HG03280 (cell line): ENCODE measurements around the gene IFT43.
A peak's percentile ranks its signal among the peaks of the same experiment; 100 is the strongest.

Experiments used
- ATAC-seq: cut with Tn5 transposase; IDR thresholded peaks from one replicate; pipeline ENCODE4 v1.9.1; 2021; ENCODE audit warnings: mild to moderate bottlenecking, moderate library complexity; ENCODE audit not compliant: unreplicated experiment

Gene IFT43

GRCh38 chr14:75979648-75980565 lies 5.7 kb upstream of the IFT43 start:
- ATAC-seq: no peak

- no peak for ATAC-seq
These were observed 4.7 kb upstream of the IFT43 start for GRCh38 chr14:75980856-75981255.

GRCh38 chr14:75981426-75982265 lies 3.9 kb upstream of the IFT43 start, which contains the start of gene TGFB3:
TGFB3 (minus strand) TSS chr14:75981995; CDS start chr14:75980893, 1,102 bp downstream.
- ATAC-seq: peak; percentile 39

- peak; percentile 50 for ATAC-seq
These were observed 3.1 kb upstream of the IFT43 start for GRCh38 chr14:75982266-75983018.

- ATAC-seq: peak; percentile 2
These were observed 2.6 kb upstream of the IFT43 start for GRCh38 chr14:75983019-75983358.

- no peak for ATAC-seq
These were observed 889 bp upstream of the IFT43 start for GRCh38 chr14:75984674-75985073.

GRCh38 chr14:75986439-75986765 lies 839 bp downstream of the IFT43 start:
- ATAC-seq: no peak

GRCh38 chr14:75987201-75987970 lies 1.8 kb downstream of the IFT43 start:
- no peak for ATAC-seq

GRCh38 chr14:75989134-75989533 lies 3.6 kb downstream of the IFT43 start:
- ATAC-seq: no peak

GRCh38 chr14:75990297-75990696 lies 4.7 kb downstream of the IFT43 start:
- no peak for ATAC-seq

- no peak for ATAC-seq
These were observed 6.2 kb downstream of the IFT43 start for GRCh38 chr14:75991753-75992152.

GRCh38 chr14:75993567-75994041 lies 8.0 kb downstream of the IFT43 start:
- ATAC-seq: no peak

GRCh38 chr14:75995372-75996041 lies 9.9 kb downstream of the IFT43 start:
- no peak for ATAC-seq

- no peak for ATAC-seq
These were observed 10.9 kb downstream of the IFT43 start for GRCh38 chr14:75996488-75996887.

- no peak for ATAC-seq
These were observed 14.1 kb downstream of the IFT43 start for GRCh38 chr14:75999511-76000190.

GRCh38 chr14:76002383-76002782 lies 16.8 kb downstream of the IFT43 start:
- ATAC-seq: no peak

- ATAC-seq: no peak
These were observed 20.7 kb downstream of the IFT43 start for GRCh38 chr14:76006253-76006652.

- ATAC-seq: no peak
These were observed 21.8 kb downstream of the IFT43 start for GRCh38 chr14:76007379-76007778.

GRCh38 chr14:76007852-76008251 lies 22.3 kb downstream of the IFT43 start:
- ATAC-seq: no peak
